ENCODE measurements around the gene OPA1.

The OPA1 gene

GRCh38 chr3:193731656-193732055 is 138.6 kb downstream of the OPA1 start:
- intact Hi-C loops (cut with DNase I) = no loop called here
- DNase-seq = no peak

GRCh38 chr3:193732391-193732790 is 139.4 kb downstream of the OPA1 start:
- intact Hi-C loops (cut with DNase I) = no loop called here
- DNase-seq = no peak

DNA sequence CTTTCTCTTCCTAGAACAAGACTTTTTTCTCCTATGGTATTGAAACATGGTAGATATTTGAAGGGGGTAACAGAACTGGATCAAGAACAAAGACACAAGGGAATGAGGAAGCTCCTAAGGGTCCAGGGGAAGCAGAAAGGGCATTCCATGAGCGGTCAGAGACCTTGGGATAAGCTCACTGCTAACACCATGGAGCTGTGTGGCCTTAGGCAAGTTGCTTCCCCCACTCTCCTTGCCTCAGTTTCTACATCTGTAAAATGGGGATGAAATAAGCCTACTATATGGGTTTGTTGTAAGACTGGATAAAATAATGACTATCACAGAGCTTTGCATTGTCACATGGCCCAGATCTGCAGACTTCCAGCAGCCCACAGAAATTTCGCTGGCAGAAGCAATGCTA is 139.8 kb downstream of the OPA1 start:
- intact Hi-C loops (cut with DNase I) = no loop called here
- no peak for DNase-seq

GRCh38 chr3:193734737-193735366 is 141.8 kb downstream of the OPA1 start:
- intact Hi-C loops (cut with DNase I) = no loop called here
- DNase-seq = no peak

DNA sequence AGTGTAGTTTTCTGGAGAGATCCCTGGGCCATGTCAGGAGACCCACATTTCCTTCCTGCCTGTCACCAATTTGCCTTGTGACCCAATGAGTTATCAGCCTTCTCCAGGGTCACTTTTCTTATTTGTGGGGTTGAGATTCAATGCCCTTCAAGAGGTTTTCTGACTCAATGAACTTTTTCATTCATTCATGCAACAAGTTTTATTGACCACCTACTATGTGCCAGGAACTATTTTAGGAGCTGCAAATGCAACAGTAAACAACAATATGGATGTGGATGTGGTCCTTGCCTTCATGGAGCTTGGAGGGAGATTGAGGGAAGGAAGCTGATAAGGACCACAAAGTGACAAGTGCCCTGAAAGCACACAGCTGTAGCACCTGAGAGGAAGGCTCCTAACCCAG is 142.8 kb downstream of the OPA1 start:
- intact Hi-C loops (cut with DNase I) = no loop called here
- no peak for DNase-seq

DNA sequence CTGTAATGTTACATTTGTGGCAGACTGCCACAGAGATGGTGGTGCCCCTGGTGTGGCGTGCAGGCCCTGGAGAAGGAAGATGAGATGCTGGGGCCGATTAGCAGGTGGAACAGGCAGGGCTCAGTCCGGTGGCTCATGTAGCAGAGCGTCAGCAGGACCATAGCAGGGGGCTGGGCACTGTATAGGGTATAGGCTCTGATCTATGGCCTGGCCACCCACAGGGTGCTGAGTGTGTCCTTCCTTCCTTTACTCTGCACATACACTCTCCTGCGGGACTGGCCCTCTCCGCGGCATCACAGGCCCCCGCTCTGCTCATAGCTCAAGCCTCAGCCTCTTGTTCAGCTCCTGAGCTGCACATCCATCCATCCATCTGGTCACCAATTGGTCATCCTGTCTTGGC is 143.6 kb downstream of the OPA1 start:
- no peak for DNase-seq
- intact Hi-C loops (cut with DNase I) = no loop called here

- no peak for DNase-seq
These were observed 144.3 kb downstream of the OPA1 start for GRCh38 chr3:193737191-193737751.

DNA sequence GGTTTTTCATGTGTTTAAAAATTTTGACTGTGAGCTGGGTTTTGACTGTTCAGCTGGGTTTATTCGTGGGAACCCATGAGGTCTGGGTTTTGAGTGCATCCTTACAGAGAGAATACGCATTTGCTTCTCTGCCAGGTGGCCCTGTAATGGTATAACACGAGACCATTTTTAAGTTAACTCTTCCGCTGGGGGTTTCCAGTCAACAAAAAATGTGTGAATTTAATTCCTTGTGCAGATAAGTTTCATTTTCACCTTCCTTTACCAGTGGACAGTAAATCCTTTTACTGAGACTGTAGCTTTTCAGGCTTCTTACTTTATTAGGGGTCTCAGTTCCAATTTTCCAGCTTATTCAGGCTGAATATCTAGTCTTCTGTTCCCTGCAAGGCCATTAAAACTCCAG is 149.6 kb downstream of the OPA1 start:
- no peak for DNase-seq
- intact Hi-C loops (cut with DNase I) = no loop called here

More at GRCh38 chr3:193737191-193737751, 144.3 kb downstream of the OPA1 start:
- intact Hi-C loops (cut with DNase I) = no loop called here

- intact Hi-C loops (cut with DNase I) = no loop called here
- DNase-seq = no peak
These were observed 150.7 kb downstream of the OPA1 start for GRCh38 chr3:193743702-193744047.

DNA sequence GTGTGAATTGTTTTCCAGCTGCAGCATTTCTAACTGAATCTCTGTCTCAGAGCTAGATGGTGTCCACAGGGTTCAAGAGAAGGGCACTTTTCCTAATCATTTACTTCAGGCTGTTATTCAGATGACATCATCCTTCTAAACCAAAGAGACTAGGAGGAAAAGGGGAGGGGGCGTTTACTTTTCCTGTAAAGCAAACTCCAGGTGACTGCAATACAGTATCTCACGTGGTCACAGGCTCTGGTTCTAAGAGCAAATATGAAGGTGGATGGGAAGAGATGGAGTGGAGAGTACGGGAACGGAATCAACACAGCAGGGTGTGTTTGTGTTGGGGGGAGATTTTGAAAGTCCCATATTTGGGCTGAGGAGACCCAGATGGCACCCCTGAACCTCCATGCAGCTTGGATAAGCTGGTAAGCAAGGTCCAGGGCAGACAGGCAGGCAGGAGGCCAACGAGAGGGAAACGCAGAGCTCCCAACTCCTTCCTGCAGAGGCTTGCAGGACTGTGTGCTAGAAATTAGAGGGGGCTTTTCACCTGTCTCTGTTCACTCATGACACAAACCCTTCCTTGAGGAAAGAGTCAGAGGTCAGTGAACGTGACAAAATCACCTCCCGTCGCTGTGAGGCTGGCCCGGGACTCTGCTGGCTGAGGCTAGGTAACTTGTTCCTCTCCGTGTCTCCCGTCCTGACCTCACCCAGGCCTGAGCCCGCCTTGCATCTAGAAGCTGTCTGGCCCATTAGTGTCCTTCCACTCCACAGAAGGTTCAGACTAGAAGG is 151.2 kb downstream of the OPA1 start:
- intact Hi-C loops (cut with DNase I) = no loop called here
- peak in 1 of 10 donors; percentile 67 for DNase-seq

DNA sequence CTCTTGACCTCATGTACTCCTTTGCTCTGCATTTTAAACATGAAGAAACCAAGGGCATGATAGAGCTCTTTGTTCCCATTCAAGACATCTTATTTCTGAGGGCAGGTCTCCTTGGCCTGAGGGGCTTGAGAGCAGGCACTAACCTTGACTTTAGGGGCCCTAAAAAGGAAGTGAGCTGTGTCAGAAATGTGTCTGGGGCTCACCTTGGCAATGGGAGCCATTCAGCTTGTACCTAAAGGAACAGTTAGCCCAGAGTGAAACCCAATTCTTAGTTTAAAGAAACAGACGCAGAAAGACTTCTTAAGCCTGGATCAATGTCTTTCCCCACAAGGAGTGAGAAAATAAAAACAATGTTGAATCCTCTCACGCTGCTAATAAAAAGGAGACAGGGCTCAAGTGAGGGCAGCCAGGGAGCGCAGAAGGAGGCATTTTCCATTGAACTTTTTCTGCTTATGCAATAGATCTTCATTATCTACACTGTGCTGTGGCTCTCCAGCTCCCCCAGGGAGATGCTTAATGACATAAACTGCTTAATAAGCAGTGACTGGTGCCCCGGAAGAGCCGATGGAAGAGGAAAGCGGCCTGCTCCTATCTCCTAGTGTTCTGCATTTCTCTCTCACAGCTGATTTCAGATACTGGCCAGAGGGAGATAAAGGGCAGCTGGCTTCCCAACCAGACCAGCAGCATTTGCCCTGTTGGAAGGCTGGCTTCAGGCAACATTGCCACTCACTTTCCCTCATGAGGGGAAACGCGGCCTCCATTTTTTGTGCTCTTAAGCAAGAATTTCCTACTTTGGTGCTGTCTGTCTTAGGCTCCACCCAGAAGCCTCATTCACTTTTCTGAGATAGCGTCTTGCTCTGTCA is 152.0 kb downstream of the OPA1 start:
- DNase-seq = no peak
- intact Hi-C loops (cut with DNase I) = no loop called here

- DNase-seq = no peak
- intact Hi-C loops (cut with DNase I) = no loop called here
These were observed 153.8 kb downstream of the OPA1 start for GRCh38 chr3:193746832-193747231.
